HG03103 (cell line): Measurements from ENCODE around the gene RPL12.

Source experiments
- ATAC-seq: cut with Tn5 transposase; IDR thresholded peaks from one replicate; pipeline ENCODE4 v1.9.1; 2021; ENCODE audit warnings: low read depth; ENCODE audit not compliant: unreplicated experiment

RPL12 gene

GRCh38 chr9:127444921-127445850 lies 6.0 kb downstream of the RPL12 start:
- no peak for ATAC-seq

GRCh38 chr9:127444283-127444920 lies 6.8 kb downstream of the RPL12 start:
- no peak for ATAC-seq

GRCh38 chr9:127438394-127438793 lies 12.8 kb downstream of the RPL12 start:
- no peak for ATAC-seq

GRCh38 chr9:127437497-127438264 lies 13.5 kb downstream of the RPL12 start:
- ATAC-seq: no peak

- ATAC-seq: no peak
Measured at GRCh38 chr9:127430415-127430814, 20.8 kb downstream of the RPL12 start.

- ATAC-seq: no peak
Measured at GRCh38 chr9:127428348-127428747, 22.9 kb downstream of the RPL12 start.

- ATAC-seq: no peak
Measured at GRCh38 chr9:127426756-127427155, 24.4 kb downstream of the RPL12 start.

GRCh38 chr9:127424676-127424999 lies 26.6 kb downstream of the RPL12 start:
- no peak for ATAC-seq

GRCh38 chr9:127423934-127424675 lies 27.1 kb downstream of the RPL12 start, which contains the start of gene ZNF79:
TSS of gene ZNF79 (plus strand) at chr9:127424382. CDS start at chr9:127424788, 406 bp downstream.
- peak; percentile 82 for ATAC-seq

GRCh38 chr9:127423476-127423933 lies 27.7 kb downstream of the RPL12 start:
- no peak for ATAC-seq

GRCh38 chr9:127422787-127423186 lies 28.4 kb downstream of the RPL12 start:
- ATAC-seq: no peak

GRCh38 chr9:127422133-127422782 lies 28.9 kb downstream of the RPL12 start:
- ATAC-seq: no peak

GRCh38 chr9:127421057-127421456 lies 30.1 kb downstream of the RPL12 start:
- no peak for ATAC-seq

- no peak for ATAC-seq
Measured at GRCh38 chr9:127419348-127419747, 31.9 kb downstream of the RPL12 start.

GRCh38 chr9:127418037-127418471 lies 33.2 kb downstream of the RPL12 start:
- no peak for ATAC-seq

GRCh38 chr9:127417131-127418036 lies 33.8 kb downstream of the RPL12 start:
- ATAC-seq: no peak

GRCh38 chr9:127415657-127416056 lies 35.5 kb downstream of the RPL12 start:
- no peak for ATAC-seq

- ATAC-seq: no peak
Measured at GRCh38 chr9:127415141-127415540, 36.1 kb downstream of the RPL12 start.

- no peak for ATAC-seq
Measured at GRCh38 chr9:127411122-127411521, 40.1 kb downstream of the RPL12 start.
